ENCODE measurements around the gene PDGFRA.
A peak's percentile ranks its signal among the peaks of the same experiment; 100 is the strongest.

Gene PDGFRA

DNA sequence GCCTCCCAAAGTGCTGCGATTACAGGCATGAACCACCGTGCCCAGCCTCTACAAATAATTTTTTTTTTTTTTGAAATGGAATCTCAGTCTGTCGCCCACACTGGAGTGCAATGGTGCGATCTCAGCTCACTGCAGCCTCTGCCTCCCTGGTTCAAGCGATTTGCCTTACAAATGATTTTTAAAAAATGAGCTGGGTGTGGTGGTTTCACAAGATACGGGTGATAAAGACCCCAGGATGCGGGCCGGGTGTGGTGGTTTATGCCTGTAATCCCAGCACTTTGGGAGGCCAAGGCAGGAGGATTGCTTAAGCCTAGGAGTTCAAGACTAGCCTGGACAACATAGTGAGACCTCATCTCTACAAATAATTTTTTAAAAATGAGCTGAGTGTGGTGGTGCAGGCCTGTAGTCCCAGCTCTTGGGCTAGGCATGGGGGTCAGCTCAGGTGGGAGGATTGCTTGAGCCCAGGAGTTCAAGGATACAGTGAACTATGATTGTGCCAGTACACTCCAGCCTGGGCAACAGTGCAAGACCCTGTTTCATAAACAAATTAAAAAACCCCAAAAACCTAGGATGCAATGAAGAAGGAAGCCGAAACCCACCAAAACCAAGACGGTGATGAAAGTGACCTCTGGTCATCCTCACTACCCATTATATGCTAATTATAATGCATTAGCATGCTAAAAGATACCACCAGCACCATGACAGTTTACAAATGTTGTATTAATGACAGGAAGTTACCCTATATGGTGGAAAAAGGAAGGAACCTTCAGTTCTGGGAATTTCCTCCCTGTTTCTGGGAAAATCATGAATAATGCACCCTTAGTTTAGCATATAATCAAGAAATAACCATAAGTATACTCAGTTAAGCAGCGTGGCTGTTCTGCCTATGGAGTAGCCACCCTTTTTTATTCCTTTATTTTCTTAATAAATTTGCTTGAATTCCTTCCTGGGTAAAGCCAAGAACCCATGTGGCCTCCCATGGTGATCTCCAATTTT, 27.7 kb downstream of the PDGFRA start:
- DNase-seq: no peak

DNA sequence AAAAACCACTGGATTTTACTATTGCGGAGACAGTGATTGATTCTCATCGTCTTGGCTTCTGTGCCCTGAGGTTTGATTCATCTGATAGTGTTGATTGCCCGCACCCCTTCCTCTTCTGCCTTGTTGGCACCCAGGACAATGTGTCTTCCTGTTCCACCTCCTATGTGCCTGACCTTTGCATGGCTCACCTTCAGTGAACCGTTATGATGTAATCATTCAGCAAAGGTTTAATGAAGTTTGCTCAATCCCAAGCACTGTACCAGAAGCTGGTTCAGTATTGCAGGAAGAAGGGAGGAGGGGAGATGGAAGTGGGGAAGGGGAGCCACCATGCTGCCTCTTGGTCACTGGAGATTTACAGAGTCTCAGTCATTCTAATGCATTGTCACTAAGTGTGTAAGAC, 36.3 kb downstream of the PDGFRA start:
- DNase-seq: no peak

DNA sequence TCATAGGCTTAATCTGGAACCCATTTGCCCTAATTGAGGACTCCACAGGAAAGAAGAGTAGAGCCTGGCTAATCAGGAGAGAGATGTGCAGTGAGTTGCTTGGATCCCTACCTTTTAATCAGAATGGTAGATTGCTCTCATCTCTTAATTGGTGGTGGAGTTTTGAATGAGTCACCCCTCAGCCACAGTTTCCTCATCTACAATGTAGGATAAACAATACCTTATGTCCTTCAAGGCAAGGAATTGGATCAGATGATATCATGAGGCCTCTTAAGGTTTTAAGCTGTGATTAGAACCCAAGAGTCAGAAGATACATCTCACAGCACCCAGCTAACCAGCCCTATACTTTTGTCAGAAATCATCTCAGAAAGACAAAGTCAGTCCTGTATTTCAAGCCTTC, 39.1 kb downstream of the PDGFRA start:
- DNase-seq: no peak

DNA sequence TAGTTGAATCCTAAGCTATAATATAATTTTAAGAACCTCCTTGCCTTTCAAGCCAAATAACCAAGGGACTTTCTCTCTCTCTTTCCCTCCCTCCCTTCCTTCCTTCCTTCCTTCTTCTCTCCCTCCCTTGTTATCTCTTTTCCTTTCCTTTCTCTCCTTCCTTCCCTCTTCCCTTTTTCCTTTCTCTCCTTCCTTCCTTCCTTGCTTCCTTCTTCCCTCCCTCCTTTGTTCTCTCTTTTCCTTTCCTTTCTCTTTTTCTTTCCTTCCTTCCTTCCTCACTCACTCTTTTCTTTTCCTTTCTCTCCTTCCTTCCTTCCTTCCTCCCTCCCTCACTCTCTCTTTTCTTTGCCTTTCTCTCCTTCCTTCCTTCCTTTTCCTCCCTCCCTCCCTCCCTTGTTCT, 42.4 kb downstream of the PDGFRA start:
- no peak for DNase-seq

DNA sequence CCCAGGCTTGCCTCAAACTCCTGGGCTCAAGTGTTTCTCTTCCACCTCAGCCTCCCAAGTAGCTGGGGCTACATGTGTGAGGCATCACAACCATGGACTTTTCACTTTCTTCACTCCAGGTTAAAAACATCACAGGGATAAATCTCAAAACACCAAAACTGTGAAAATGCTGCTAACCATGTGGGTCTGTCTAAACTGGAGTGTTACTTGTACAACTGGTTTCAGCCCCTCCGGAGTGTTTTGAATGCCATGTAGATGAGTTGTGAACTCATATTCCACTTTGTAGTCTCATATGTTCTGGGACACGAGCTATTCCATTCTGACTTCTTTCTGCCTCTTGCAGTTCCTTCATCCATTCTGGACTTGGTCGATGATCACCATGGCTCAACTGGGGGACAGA, 43.0 kb downstream of the PDGFRA start:
- no peak for DNase-seq

DNA sequence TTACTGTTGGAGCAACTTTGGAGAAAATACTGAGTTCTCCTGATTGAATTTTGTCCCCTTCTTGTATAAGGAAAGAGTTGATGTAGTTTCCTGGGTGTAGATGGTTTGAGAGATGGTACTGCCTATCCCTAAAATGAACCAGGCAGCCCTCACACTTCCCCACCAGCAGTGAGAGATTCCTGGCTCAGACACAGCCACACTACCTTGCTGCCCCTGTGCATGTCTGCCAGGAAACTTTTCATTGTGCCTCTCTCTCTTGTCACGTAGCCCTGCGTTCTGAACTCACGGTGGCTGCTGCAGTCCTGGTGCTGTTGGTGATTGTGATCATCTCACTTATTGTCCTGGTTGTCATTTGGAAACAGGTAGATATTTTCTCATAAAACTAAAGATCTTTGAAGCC, 45.2 kb downstream of the PDGFRA start:
- DNase-seq: no peak

DNA sequence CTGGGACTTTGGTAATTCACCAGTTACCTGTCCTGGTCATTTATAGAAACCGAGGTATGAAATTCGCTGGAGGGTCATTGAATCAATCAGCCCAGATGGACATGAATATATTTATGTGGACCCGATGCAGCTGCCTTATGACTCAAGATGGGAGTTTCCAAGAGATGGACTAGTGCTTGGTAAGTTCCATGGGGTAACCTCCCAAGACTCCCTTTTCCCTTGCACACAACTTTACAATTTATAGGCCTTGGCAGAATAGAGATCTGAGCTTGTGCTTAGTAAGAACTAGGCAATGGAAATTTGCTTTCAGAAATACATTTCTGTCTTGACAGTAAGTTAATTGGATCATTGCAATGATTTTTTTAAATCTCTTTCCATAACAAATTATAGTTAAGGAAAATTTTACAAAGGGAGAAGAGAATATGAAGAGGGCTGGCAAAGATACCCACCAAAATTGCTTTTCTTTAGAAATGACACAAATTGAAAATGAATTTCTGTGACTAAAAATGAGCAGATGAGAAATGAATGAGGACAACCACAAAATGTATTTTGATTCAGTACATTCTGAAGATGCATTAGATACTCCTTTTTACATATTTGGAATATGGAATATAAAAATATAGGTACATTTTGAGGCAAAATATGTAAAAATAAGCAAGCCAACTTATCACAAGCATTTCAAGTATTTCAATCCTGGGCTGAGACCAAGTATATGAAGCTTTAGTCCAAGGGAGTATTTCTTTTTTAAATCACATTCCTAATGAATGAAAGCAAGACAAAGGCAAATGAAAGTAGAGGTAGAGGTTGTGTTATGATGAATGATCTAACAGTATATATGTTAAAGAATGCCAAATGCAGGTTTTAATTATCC, 45.9 kb downstream of the PDGFRA start:
- no peak for DNase-seq

DNA sequence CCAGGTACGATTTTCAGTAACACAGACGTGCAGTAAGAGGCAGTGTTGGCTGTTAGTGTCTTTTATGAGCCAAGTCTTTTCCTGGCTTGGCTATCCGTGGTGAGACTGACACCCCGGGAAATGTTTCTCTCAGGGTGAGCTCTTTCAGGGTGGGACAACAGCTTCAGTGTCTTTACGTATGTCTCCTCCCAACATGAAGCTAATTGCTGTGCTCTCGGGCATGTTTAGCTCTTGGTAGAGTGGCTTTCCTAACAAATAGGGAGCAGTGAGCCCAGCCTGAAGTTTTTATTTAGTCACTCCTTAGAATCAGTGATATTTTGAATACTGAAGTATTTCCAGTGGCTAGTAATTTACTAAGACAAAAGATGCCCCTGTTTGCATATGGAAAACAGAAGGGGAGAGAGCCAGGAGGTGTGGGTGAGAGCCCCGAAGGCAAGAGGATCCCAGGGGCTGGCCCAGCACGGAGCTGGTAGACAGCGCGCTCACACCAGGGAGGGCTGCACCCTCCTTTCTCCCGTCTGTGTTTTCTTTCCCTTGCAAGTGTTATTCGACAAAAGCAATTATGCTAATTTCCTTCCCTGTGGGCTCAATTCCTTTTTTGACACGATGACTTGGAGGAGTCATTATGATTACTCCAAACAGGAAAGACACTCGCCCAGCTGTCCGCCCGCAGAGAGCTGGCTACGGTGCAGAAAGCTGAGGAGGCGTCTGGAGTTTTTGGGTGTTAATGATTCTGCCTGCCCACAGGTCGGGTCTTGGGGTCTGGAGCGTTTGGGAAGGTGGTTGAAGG, 47.7 kb downstream of the PDGFRA start:
- DNase-seq: no peak

DNA sequence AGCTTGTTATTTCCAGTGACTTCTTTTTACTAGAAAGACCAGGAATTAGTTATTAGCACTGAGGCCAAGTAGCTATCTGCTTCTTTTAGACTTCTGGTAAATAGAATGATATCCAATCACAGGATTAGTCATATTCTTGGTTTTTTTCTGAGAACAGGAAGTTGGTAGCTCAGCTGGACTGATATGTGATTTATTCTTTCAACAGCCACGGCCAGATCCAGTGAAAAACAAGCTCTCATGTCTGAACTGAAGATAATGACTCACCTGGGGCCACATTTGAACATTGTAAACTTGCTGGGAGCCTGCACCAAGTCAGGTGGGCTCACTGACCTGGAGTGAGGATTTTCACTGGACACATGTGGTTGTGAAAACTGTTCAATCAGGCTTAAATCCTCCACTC, 48.6 kb downstream of the PDGFRA start:
- DNase-seq: no peak

DNA sequence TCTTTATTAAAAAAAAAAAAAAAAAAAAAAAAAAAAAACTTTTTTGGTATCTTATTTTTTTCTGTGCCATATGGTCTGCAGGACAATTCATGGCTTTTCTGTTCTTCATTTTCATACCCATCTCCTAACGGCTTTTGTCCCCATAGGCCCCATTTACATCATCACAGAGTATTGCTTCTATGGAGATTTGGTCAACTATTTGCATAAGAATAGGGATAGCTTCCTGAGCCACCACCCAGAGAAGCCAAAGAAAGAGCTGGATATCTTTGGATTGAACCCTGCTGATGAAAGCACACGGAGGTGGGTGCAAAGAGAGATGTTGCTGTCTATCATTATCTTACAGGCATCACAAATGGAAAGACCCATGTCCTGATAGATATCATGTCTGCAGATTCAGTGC, 49.1 kb downstream of the PDGFRA start:
- no peak for DNase-seq

DNA sequence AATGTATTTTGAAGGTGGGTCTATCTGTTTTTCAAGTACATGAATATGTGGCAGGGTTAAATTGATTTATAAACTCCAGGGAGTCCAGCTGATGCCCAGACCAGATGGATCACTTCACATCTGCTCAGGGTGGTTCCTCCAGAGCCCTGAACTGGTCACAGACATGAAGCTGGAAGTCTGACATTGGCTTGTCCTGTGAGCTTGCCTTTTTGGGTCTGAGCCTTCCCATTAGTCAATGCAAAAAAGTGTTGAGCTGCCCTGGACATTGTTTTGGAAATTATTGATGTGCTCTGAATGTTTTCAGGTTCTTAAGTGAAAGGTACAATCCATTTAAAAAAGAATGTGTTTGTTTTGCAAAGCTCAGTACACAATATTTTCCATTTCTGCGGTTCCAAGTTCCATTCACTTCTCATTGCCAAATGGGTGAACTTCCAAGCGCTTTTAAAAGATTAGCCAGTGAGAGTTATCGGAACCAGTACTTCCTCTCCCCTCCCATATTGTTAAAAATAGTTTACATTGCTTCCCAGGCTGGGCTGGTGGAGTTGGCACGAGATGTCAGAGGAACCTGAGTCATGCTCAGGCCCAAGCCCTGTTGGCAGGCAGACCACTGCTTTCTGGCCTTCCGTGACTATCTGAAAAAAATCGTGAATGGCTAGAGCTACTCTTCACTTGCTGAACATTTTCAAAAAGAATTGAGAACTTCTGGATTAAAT, 52.1 kb downstream of the PDGFRA start:
- DNase-seq: no peak

DNA sequence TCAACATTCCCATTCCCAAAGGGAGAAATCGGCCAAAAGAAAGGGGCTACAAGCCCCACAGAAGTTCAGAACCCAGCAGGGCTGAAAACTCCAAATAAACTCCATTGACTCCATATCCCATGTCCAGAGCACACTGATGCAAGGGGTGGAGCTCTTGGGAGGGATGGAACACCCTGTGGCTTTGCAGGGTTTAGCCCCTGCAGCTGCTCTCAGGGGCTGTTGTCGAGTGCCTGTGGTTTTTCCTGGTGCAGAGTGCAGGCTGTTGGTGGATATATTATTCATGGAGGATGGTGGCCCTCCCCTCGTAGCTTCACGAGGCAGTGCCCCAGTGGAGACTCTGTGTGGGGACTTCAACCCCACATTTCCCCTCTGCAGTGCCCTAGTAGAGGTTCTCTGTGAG, 53.7 kb downstream of the PDGFRA start:
- DNase-seq: no peak

DNA sequence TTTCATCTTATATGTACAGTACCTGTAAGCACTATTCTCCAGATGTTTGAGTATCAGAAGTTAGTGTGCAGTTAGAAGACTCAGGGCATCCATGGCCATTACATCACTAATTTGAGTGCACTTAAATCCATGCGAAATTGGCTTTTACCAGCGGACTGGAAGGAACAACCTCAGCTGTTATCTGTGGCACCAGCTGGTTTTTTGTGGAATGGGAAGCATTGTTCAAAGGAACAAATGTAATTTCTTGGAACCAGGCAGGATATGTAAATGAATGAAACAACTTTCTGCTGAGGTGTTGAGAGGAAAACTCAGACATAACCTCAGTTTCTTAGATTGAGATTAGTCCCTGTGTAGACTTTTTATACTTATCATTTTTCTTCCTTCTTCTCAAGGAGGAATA, 60.2 kb downstream of the PDGFRA start:
- no peak for DNase-seq

DNA sequence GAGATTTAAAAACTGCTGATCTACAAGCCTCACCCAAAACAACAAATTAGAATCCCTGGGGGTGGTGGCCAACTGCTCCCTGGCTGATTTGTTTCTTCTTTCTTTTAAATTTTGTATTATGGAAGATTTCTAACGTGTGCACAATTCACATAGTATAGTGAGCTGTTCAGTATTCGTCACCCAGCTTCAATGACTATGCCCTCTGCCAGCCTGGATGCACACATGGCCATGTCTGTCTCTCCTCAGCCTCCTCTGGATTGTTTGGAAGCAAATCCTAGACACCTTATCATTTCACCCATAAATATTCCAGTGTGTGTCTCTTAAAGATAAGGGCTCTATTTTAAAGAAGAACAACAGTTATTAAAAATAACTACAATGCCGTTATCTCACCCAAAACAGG, 61.9 kb downstream of the PDGFRA start:
- no peak for DNase-seq

DNA sequence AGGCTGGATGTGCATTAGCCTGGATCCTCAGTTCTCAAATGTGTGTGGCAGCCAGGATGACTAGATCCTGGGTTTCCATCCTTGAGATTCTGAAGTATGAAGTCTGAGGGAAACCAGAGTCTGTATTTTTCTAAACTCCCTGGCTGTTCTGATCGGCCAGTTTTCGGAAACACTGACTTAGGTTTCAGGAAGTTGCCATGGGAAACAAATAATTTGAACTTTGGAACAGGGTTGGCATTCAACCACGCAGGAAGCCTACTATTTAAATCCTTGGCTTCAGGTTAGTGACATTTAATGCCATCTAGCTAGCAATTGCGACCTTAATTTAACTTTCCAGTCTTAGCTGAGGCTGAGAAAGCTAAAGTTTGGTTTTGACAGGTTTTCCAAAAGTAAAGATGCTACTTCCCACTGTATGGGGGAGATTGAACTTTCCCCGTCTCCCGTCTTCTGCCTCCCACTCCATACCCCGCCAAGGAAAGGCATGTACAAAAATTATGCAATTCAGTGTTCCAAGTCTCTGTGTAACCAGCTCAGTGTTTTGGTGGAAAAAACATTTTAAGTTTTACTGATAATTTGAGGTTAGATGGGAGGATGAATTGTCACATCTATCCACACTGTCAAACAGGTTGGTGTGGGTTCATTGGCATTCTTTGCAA, 67.6 kb downstream of the PDGFRA start:
- no peak for DNase-seq

DNA sequence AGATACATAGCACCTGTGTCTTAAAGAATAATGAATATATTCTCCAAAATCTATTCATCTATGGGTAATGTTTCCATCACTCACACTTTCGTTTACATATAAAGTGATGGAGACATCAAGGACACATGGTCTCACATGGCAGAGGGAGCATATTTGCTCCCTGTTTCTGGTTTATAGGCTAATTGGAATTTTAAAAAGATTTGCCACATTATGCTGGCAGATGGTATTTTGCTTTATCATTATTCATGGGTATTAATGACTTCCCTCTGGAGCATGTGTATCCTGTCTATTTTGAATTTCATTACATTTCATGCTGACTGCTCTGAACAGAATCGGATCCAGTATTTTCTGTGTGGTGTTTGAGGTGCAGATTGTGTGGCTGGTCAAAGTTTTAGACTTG, 79.0 kb downstream of the PDGFRA start:
- no peak for DNase-seq

DNA sequence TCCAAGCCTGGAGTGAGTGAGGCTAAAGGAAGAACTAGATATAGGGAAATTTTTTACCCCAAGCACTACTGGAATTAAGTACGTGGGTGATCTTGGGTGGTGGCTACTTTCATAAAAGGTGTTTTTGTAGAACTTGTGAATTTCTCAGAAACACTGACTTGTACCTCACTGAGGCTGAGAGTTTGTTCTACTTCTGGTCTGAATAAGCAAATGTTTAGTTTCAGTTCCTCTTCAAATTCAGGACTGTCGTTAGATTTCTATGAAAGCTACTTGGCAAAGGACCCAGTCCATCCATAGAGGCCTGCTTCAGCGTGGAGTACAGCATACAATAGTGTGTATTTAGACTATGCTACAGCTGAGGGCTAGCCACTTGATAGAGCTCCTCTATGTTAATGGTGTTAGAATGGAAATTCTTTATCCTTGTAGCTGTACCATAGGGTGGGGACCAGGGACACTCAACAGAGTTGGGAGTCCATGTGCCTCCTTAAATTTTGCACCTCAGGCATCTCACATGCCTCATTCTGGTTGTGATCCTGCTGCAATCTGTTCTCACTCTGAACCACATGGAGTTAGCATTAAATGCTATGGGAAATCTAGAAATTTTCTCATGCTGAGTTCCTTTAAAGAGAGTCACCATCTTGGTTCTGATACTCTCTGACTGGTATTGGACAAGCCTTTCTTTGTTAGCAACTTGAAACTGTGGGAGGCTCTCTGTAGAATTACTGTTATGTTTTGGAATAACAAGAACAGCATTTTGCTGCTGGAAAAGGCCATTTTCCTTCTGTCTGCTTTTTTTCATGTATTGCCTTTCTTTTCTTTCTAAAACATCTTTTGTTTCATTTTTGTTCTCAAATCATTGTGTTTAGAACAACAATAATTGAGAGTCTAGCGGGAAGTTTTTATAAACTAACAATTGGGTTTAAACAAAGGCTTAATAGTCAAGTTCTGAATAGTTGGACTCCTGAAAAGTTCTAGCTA, 86.8 kb downstream of the PDGFRA start:
- no peak for DNase-seq

DNA sequence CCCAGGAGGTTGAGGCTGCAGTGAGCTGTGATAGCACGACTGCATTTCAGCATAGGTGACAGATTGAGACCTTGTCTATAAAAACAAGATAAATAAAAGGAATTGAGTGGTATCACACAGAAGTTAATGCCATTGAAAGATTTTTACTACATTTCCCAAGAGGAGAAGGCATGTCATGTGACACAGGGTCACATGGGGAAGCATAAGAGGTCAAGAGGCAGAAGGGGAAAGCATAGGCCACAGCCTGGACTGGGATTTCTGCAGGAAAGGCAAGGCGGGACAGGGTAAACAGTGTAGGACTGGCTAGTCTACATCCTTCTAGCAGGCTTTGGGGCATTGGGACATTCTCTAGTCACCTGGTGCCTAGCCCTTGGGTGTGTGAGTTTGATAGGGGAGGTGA, 88.6 kb downstream of the PDGFRA start:
- DNase-seq: no peak

DNA sequence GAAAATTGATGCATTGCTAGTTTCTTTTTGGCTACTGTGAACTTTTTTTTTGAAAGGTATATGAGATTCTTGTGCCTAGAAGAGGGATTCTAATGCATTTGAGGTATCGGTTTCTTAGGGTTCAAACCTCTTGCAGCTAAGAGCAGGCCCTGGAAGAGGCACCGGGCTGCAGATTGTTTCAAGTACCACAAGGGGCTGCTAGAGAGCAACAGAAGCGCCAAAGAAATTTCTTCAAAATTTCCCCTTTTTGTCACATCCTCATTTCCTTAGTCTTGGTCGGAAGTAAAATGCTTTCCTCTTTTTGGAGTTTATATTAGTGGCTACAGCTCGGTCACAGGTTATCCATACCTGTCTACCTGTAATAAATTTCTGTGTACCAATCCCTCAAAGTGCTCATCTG, 89.8 kb downstream of the PDGFRA start:
- peak; percentile 41 for DNase-seq

DNA sequence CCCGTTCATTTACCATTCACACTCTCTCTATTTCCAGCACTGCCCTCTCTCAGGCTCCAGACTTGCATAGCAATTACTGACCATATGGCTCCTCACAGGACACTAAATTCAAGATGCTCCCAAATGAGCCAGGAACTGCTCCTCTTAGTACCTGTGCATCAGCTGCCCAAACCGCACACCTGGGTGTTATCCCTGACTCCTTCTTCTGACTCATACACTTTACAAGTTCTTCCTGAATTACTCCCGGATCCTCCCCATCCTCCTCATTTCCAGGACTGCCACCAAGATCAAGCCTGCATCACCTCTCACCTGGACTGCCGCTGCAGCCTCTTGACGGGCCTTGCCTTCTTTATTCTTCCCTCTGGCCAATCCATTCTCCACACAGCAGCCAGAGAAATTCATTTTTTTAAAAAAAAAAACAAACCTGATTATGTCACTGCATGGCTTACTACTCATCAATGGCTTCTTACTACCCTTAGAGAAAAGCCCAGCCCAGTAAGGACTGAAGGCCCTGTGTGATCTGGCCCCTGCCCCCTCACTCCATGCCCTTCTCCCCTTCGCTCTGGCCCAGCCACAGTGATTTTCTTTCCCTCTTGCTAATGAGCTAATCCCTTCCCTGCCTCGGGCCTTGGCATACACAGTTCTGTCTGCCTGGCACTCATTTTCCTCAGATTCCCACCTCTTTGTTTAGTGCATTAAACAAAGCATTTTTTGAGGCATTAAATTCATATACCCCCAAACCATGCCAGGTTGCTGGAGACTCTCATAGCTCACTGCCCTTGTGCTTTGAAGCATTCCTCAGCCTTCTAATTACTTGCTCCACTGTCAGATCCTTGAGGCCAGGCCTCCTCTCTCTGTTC, 92.0 kb downstream of the PDGFRA start:
- DNase-seq: no peak

Measured in NCI-H146 (cell line).